ENCODE results near the gene PNPLA2. TPM values are rescaled to one million over a fixed set of nuclear protein-coding genes. Genes with fewer than 3 reads are reported as not detected.

PNPLA2 gene
- total RNA-seq, 2 experiments from 2014 or later: 24.7 to 26.2 TPM

DNA sequence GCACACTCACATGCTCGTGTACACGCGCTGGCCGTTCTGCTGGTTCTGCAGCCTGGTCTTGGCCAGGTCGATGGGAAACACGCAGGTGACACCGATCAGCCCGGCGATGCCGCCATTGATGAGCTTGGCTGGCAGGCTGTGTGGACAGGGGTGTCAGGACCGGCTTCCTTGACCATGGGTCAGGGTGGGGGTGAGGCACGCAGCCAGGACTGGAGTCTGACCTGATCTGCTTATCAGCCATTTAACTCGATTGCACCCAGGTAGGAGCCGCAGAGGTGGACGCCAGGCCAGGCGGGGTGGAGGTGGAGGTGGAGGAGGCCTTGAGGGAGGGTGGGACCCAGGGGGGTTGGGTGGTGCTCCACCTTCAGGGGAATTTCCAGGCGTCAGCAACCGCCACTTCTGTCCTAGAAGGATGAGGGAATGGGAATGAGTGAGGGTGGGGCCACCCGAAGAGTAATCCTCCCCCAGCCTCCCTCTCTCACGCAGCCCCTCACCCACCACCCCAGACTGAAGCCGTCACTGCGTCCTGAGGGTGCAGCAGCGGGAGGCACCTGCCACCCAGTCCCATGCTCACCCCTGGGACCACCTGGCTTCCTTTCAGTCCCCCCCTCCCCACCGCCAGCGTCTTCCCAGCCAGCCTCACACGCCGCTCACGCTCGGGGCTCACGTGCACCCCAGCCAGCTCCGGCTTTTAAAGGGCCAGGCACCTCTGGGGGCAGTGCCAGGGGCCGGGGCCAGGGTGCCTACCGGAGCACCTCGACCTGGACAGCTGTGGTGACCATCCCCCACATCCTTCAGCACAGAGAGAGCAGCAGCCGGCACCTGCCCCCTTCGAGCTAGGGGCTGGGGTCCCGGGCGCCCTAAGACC lies 23.7 kb upstream of the PNPLA2 start:
- ChIA-PET CTCF (no interaction called here), POLR2A (interaction anchor here (0.8 to 0.9 kb wide), 2 partner anchors 9 to 20 kb away, joined by 3 read pairs; no protein-coding TSS in a partner anchor)
- no peaks in the 10 kb centered on the region for H3K27me3 Mint-ChIP-seq
- peak overlapping the region; percentile 79 for H3K4me3 Mint-ChIP-seq
- ATAC-seq (no peak), DNase-seq (peak; percentile 37)
- no peak overlapping the region for H3K27ac Mint-ChIP-seq
- H3K4me1 Mint-ChIP-seq: peaks cover 13% of the 10 kb centered on the region
- intact Hi-C loops (cut with DNase I, micrococcal nuclease): loop anchor here (5.0 to 10.0 kb wide), 2 partner anchors 220 to 483 kb away; partner anchors contain the start of genes IFITM1 (in 1 of the 2) and PHRF1 (in 1 of the 2)
- H3K36me3 Mint-ChIP-seq (ENCODE audit: low read depth): peaks cover 18% of the 10 kb centered on the region
- H3K9me3 Mint-ChIP-seq (ENCODE audit: low read depth): no peaks in the 10 kb centered on the region

DNA sequence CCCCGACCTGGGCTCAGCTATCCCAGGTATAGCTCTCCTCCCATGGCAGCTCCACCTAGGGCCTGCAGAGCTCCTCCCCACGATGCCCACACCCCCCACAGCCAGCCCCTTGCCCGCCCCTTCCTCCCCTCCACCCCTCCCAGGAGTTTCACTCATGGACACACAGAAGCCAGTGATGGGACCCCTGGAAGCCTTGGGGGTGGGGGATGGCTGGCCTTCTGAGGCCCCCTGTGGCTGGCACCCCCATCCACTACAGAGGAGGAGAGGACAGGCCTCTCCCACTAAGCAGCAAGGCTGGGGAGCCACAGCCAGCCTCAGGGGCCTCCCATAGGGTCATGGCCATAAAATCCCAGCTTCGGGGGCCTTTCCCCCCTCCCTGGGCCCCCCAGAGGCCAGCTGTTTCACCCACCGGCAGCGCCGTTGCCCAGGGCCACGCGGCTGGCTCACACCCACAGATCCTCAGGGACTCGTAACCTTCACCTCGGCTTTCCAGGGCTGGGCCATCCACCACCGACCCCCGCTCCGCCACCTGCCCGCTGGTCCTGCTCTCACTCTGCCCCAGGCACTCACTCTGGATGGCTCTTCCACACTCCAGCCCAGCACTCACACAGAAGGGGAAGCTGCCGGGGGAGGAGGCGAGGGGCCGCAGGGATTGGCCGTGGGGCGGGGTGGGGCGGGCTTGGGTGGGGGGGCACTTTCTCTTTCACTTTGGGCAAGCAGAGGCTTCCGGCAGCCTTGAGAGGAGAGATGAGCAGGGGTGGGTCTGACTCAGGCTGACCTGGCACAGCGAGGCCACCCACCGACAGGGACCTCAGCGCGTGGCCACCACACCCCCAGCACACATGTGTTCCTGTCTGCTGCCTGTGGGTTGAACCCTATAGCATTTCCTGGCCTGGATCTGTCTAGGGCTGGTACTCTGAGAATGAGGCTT lies 22.8 kb upstream of the PNPLA2 start:
- Mint-ChIP-seq H3K4me3 (peak overlapping the region; percentile 79), H3K4me1 (peaks cover 13% of the 10 kb centered on the region), H3K36me3 (ENCODE audit: low read depth) (peaks cover 17% of the 10 kb centered on the region), H3K9me3 (ENCODE audit: low read depth) (no peaks in the 10 kb centered on the region), H3K27ac (peak overlapping the region; percentile 58), H3K27me3 (no peaks in the 10 kb centered on the region)
- CTCF ChIA-PET: interaction anchor here (0.7 to 1.4 kb wide), 3 partner anchors 20 to 69 kb away, joined by 3 to 5 read pairs (median 4); no protein-coding TSS in a partner anchor
- intact Hi-C loops (cut with DNase I, micrococcal nuclease): loop anchor here (1.0 to 10.0 kb wide), 7 partner anchors 19 to 560 kb away; partner anchors contain the start of genes GATD1 (in 2 of the 2), IFITM1 (in 1 of the 2), PHRF1 (in 1 of the 2) and POLR2L (in 1 of the 2)
- DNase-seq (peak; percentile 93), ATAC-seq (peak; percentile 76)
- POLR2A ChIA-PET: interaction anchor here (0.8 to 2.1 kb wide), 5 partner anchors 10 to 21 kb away, joined by 3 to 10 read pairs (median 3); partner anchors contain the start of genes GATD1 and RPLP2

DNA sequence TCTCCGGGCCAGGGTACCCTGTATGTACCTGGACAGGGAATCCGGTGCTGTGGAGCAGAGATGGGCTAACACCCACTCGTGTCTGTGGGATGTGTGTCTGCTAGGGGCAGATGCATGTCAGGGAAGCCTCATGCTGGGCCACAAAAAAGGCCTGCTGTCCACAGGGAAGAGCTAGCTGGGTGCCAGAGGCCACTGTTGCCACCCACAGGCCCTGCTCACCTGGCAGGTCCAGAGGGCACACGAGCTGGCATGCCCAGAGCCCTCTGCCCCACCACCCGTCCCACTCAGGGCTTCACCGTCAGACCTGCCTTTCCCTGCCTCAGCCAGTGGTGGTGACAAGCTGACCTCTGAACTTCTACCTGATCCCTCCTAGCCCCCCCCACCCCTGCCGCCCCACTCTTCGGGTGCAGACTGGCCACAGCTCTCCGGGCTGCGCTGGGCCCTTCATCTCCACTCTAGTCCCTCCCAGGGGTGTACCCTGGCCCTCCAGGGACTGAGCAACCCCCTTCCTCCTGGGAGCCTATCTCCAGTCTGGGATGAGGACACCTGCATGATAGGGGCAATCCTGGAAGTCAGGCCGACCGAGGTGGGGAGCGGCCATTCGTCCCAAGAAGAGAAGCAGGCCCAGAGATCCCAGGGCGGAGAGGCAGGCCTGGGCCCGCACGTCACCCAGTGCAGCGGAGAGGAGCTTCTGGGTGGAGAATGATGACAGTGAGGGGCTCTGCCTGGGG lies 22.0 kb upstream of the PNPLA2 start:
- ATAC-seq: no peak
- Mint-ChIP-seq H3K27me3 (no peaks in the 10 kb centered on the region), H3K27ac (peak overlapping the region; percentile 67)

DNA sequence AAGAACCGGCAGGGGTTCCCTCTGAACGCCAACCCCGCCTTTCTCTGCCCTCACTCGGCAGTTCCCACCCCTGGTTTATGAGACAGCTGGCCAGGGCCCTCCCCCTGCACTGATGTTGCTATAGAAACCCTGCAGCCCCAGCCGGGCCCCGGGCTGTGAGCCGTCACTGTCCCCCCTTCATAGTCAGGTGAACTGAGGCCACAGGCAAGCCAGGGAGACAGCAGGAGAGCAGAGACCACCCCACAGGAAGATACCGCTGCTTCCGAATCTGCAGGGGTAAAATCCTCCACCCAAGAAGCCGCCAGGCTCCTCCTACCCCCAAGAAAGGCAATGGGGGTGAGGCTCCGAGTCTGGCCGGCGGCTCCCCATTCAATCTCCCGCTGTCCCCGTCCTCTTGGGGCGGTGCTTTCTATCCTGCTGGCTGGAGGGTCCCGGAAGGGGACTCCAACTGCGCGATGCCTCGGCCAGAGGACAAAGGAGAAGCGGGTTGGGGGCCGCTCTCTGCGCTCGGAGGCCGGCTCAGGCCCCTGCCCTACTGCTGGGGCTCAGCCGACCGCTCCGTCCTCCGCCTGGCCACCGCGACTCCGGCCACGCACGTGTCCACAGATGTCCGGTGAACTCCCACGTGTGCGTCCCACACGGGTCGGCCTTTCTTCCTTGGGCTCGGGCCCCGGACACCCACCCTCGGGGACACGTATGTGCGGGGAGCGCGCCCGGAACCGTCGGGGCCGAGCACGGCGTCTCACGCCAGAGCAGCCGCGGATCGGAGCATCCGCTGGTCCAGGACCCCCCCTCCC lies 21.2 kb upstream of the PNPLA2 start:
- H3K27me3 Mint-ChIP-seq: no peaks in the 10 kb centered on the region
- H3K4me3 Mint-ChIP-seq: peak overlapping the region; percentile 79
- peak; percentile 87 for DNase-seq
- ChIA-PET CTCF (interaction anchor here (0.7 to 1.4 kb wide), 3 partner anchors 51 to 185 kb away, joined by 3 read pairs; no protein-coding TSS in a partner anchor), POLR2A (interaction anchor here (1.1 to 2.1 kb wide), 3 partner anchors 12 to 22 kb away, joined by 3 to 10 read pairs (median 4); partner anchors contain the start of genes PNPLA2 and RPLP2)
- peak; percentile 45 for ATAC-seq
- H3K36me3 Mint-ChIP-seq (ENCODE audit: low read depth): peaks cover 13% of the 10 kb centered on the region
- no peaks in the 10 kb centered on the region for H3K9me3 Mint-ChIP-seq (ENCODE audit: low read depth)
- H3K27ac Mint-ChIP-seq: peak overlapping the region; percentile 67
- peaks cover 13% of the 10 kb centered on the region for H3K4me1 Mint-ChIP-seq
- intact Hi-C loops (cut with DNase I, micrococcal nuclease): loop anchor here (1.0 to 10.0 kb wide), 12 partner anchors 8 to 528 kb away; partner anchors contain the start of genes PHRF1 (in 2 of the 2), RPLP2 (in 2 of the 2), DEAF1 (in 1 of the 2) and GATD1 (in 1 of the 2)

More for the DNA sequence above, 22.0 kb upstream of the PNPLA2 start:
- Mint-ChIP-seq H3K9me3 (ENCODE audit: low read depth) (no peaks in the 10 kb centered on the region), H3K4me3 (peak overlapping the region; percentile 79), H3K4me1 (peaks cover 13% of the 10 kb centered on the region), H3K36me3 (ENCODE audit: low read depth) (peaks cover 13% of the 10 kb centered on the region)
- peak; percentile 37 for DNase-seq
- intact Hi-C loops (cut with DNase I, micrococcal nuclease): loop anchor here (1.0 to 10.0 kb wide), 11 partner anchors 9 to 560 kb away; partner anchors contain the start of genes GATD1 (in 2 of the 2), IFITM1 (in 1 of the 2), PHRF1 (in 1 of the 2) and PIDD1 (in 1 of the 2)
- ChIA-PET CTCF (interaction anchor here (0.7 to 1.4 kb wide), 4 partner anchors 21 to 184 kb away, joined by 3 to 5 read pairs (median 4); no protein-coding TSS in a partner anchor), POLR2A (interaction anchor here (1.1 to 2.1 kb wide), 4 partner anchors 13 to 23 kb away, joined by 3 to 10 read pairs (median 4); partner anchors contain the start of genes GATD1, PNPLA2 and RPLP2)

DNA sequence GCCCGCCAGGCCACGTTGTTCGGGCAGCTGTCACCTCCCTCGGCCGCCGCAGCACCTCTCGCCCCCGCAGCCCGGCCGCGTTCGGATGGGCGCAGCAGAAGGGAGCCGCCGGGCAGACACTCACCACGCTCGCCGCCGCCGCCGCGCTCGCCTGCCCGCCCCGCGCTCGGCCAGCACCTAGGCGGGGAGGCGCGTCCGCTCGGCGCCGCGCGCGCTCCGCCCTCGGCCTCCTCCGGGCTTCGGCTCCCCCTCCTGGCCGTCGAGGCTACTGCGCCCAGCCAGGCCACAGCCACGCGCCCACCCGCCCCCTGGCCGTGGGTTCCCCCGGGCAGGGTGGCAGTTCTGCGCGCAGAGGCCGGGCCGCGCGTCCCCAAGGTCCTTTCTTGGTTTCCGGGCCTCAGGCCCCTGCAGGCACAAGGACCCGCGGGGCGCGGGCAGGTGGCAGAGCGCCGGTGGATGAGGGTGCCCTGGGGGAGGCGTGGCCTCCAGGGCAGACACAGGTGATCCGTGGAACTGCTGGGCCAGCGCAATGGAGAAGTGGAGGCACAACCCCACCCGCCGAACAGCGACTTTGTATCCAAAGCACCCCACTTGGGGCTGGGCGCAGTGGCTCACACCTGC lies 20.5 kb upstream of the PNPLA2 start, which contains the start of gene SLC25A22:
Gene SLC25A22 (minus strand): TSS at position 189 of the 621 bp plus-strand sequence. CDS start 3,275 bp downstream, outside the sequence.
- peaks cover 15% of the 10 kb centered on the region for H3K36me3 Mint-ChIP-seq (ENCODE audit: low read depth)
- POLR2A ChIA-PET: no interaction called here
- no peaks in the 10 kb centered on the region for H3K27me3 Mint-ChIP-seq
- DNase-seq: peak; percentile 92
- H3K9me3 Mint-ChIP-seq (ENCODE audit: low read depth): no peaks in the 10 kb centered on the region
- peak; percentile 63 for ATAC-seq
- CTCF ChIA-PET: interaction anchor here (0.8 kb wide), 1 partner anchor 95 kb away, joined by 3 read pairs; no protein-coding TSS in a partner anchor
- intact Hi-C loops (cut with DNase I, micrococcal nuclease): loop anchor here (1.0 to 10.0 kb wide), 8 partner anchors 11 to 486 kb away; partner anchors contain the start of genes PHRF1 (in 2 of the 2), DEAF1 (in 1 of the 2), HRAS (in 1 of the 2) and IFITM1 (in 1 of the 2)
- H3K4me3 Mint-ChIP-seq: peak within 1 kb of the TSS; percentile 79
- H3K4me1 Mint-ChIP-seq: peaks cover 13% of the 10 kb centered on the region
- H3K27ac Mint-ChIP-seq: peak within 1 kb of the TSS; percentile 67

DNA sequence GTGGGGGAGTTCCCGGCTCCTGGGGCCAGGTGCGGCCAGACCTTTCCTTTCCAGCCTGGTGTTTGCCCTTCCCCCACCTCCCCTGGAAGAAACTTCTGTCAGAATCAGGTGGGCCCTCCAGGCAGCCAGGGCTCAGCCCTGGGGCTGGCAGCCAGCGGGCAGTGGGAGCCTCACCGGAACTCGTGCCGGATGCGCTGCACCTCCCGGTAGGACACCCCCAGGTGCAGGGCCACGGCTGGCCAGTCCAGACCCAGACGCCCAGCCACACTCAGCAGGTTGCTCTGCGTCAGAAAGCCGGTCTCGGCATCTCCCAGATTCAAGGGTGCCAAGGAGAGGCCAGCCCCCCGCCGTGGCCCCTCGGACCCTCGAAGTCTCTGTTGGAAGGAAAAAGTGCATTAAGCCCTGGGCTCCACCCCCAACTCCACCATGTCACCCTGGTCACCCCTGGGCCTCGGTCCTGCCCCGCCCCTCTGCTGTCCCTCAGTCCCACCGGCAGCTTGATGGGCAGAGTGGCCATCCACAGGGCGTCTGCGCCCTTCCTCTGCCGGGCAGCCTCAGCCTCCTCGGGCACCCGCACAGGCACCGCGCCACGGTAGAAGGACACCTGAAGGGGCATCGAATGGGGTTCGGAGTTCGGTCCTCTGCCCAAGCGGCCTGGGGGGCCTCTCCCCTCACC lies 18.9 kb upstream of the PNPLA2 start:
- intact Hi-C loops (cut with DNase I, micrococcal nuclease): loop anchor here (5.0 to 10.0 kb wide), 2 partner anchors 225 to 487 kb away; partner anchors contain the start of genes IFITM1 (in 1 of the 2) and PHRF1 (in 1 of the 2)
- no peaks in the 10 kb centered on the region for H3K9me3 Mint-ChIP-seq (ENCODE audit: low read depth)
- no peak overlapping the region for H3K27ac Mint-ChIP-seq
- peaks cover 13% of the 10 kb centered on the region for H3K4me1 Mint-ChIP-seq
- ATAC-seq (no peak), DNase-seq (no peak)
- H3K27me3 Mint-ChIP-seq: no peaks in the 10 kb centered on the region
- no peak overlapping the region for H3K4me3 Mint-ChIP-seq
- ChIA-PET POLR2A (no interaction called here), CTCF (no interaction called here)
- peaks cover 6% of the 10 kb centered on the region for H3K36me3 Mint-ChIP-seq (ENCODE audit: low read depth)

DNA sequence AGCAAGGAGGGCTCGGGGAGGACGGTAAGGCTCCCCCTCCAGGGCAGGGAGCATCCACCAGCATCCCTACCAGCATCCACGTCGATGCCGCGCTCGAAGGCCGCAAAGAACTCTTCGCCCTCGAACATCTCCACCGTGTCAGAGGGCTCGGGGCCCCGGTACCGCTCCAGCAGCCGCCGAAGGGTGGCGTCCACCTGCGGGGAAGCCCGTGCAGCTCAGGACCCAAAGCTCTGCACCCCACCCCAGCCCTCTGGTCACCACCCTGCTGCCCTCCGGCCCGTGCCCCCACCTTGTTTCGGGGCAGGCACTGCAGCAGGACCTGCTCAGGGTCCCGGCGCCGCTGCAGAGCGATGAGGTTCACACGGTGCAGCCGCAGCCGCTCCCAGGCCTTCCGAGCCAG lies 18.2 kb upstream of the PNPLA2 start:
- Mint-ChIP-seq H3K9me3 (ENCODE audit: low read depth) (no peaks in the 10 kb centered on the region), H3K36me3 (ENCODE audit: low read depth) (peaks cover 6% of the 10 kb centered on the region), H3K27ac (no peak overlapping the region), H3K4me1 (peaks cover 10% of the 10 kb centered on the region), H3K4me3 (no peak overlapping the region), H3K27me3 (no peaks in the 10 kb centered on the region)
- ChIA-PET POLR2A (no interaction called here), CTCF (no interaction called here)
- DNase-seq (no peak), ATAC-seq (no peak)
- intact Hi-C loops (cut with DNase I, micrococcal nuclease): no loop called here

DNA sequence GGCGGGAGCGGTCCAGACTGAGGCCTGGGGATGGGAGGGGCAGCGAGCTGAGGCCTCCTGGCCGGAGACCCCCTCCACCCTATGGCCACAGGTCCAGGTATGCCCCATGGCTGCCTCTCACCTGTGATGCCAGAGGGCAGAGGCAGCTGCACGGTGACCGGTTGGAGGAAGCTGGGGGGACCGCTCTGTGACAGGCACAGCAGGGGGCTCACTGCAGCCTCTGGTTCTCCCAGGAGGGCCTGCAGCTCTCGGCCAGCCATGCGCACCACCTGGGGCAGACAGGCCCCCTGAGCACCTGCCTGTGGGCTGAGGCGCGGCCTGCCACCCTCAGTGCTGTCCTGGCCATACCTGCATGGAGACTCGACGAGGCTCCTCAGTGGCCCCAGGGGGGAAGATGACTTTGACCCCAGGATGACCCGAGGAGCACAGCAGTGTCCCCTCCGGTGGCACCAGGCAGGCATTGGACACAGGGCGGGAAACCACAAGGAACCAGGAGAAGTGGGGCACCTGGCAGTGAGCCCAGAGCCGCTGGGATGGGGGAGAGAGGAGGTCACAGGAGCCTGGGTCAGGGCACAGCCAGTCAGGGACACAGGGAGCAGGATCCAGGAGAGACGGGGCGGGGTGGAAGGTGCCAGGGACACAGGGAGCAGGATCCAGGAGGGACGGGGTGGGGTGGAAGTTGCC lies 17.5 kb upstream of the PNPLA2 start:
- Mint-ChIP-seq H3K4me3 (no peak overlapping the region), H3K27me3 (no peaks in the 10 kb centered on the region), H3K36me3 (ENCODE audit: low read depth) (peaks cover 6% of the 10 kb centered on the region), H3K27ac (no peak overlapping the region), H3K4me1 (peaks cover 9% of the 10 kb centered on the region), H3K9me3 (ENCODE audit: low read depth) (no peaks in the 10 kb centered on the region)
- DNase-seq: no peak
- POLR2A ChIA-PET: no interaction called here
- no peak for ATAC-seq
- intact Hi-C loops (cut with DNase I, micrococcal nuclease): no loop called here
- CTCF ChIA-PET: no interaction called here

Data from activated CD4-positive, alpha-beta T cell treated with anti-CD3 and anti-CD28 coated beads for 36 hours (primary cell).